H1 (cell line): ENCODE measurements around the gene RASD1. TPM values are rescaled to one million over a fixed set of nuclear protein-coding genes. Genes with fewer than 3 reads are reported as not detected.

Source experiments
- CTCF ChIA-PET: fragments of 300-600 bp; sonication (Branson Sonifier 250); formaldehyde crosslinking; loops from one replicate; lab custom pipeline; 2021; ENCODE audit not compliant: partially characterized antibody; lab: Charles Lee
- POLR2A ChIA-PET: fragments of 300-600 bp; sonication (Branson Sonifier 250); formaldehyde crosslinking; loops from one replicate; lab custom pipeline; 2021; ENCODE audit warnings: inconsistent platforms; ENCODE audit not compliant: partially characterized antibody; lab: Charles Lee
- DNase-seq, 2 experiments: peaks; one replicate each; pipeline versions ENCODE4 v3.0.0 to v3.0.0-alpha.2; 2010 to 2022; ENCODE audit warnings: low spot score in 2 of 2, low read depth in 1 of 2, mixed read lengths in 1 of 2
- FAIRE-seq: peaks from 2 replicates; lab custom pipeline; 2011; peaks lifted over from hg19 to GRCh38; lab: Jason Lieb, UNC
- H2AFZ ChIP-seq: 2 replicates; pipeline ENCODE4 v1.8.1; 2012; ENCODE audit warnings: low read length, inconsistent platforms
- H2AK5ac ChIP-seq: 2 replicates; pipeline ENCODE4 v1.6.1; 2013; ENCODE audit warnings: low read depth, low read length
- H2BK120ac ChIP-seq: replicated peaks from 2 replicates; pipeline ENCODE3; 2013; ENCODE audit warnings: low read depth, low read length, inconsistent platforms
- H2BK12ac ChIP-seq: 2 replicates; pipeline ENCODE4 v1.6.1; 2013; ENCODE audit warnings: low read depth, low read length
- H2BK15ac ChIP-seq: 2 replicates; pipeline ENCODE4 v1.6.1; 2013; ENCODE audit warnings: low read length
- H2BK20ac ChIP-seq: 2 replicates; pipeline ENCODE4 v1.6.1; 2013; ENCODE audit warnings: low read length
- H2BK5ac ChIP-seq: 2 replicates; pipeline ENCODE4 v1.6.1; 2013; ENCODE audit warnings: low read depth, low read length
- H3K14ac ChIP-seq: 2 replicates; pipeline ENCODE4 v1.6.1; 2013; ENCODE audit warnings: inconsistent platforms; ENCODE audit not compliant: insufficient read length
- H3K18ac ChIP-seq: 2 replicates; pipeline ENCODE4 v1.6.1; 2013; ENCODE audit warnings: low read length; ENCODE audit errors: extremely low read depth
- H3K23ac ChIP-seq: 2 replicates; pipeline ENCODE4 v1.6.1; 2013; ENCODE audit warnings: inconsistent platforms; ENCODE audit not compliant: insufficient read length
- H3K23me2 ChIP-seq: 2 replicates; pipeline ENCODE4 v1.6.1; 2013; ENCODE audit warnings: low read depth, low read length
- H3K27ac ChIP-seq: 2 replicates; pipeline ENCODE4 v1.6.1; 2011; ENCODE audit warnings: low read depth, low read length, inconsistent platforms
- H3K27me3 ChIP-seq, 4 experiments: replicated peaks in 1 of 4; 1 replicate in 1 of 4; 2 replicates in 3 of 4; pipeline versions ENCODE4 v1.6.1 to v1.8.1; 2011 to 2013; ENCODE audit warnings: low read length in 3 of 4, mild to moderate bottlenecking in 3 of 4, inconsistent platforms in 2 of 4, mixed read lengths in 2 of 4, moderate library complexity in 1 of 4; ENCODE audit not compliant: control insufficient read depth in 3 of 4, insufficient read depth in 3 of 4; ENCODE audit errors: extremely low read depth in 1 of 4
- H3K36me3 ChIP-seq, 4 experiments: 2 replicates each; pipeline versions ENCODE4 v1.6.1 to v1.8.1; 2011 to 2013; ENCODE audit warnings: mild to moderate bottlenecking in 4 of 4, low read length in 3 of 4, moderate library complexity in 2 of 4, control low read depth in 1 of 4, inconsistent platforms in 1 of 4; ENCODE audit not compliant: insufficient read depth in 4 of 4, control insufficient read depth in 2 of 4
- H3K4ac ChIP-seq: replicated peaks from 2 replicates; pipeline ENCODE3; 2013; ENCODE audit warnings: low read length, low read depth, mixed read lengths, inconsistent platforms; ENCODE audit not compliant: insufficient read length
- H3K4me1 ChIP-seq, 4 experiments: replicated peaks in 1 of 4; 1 replicate in 1 of 4; 2 replicates in 3 of 4; pipeline versions ENCODE4 v1.6.1 to v1.8.1; 2011 to 2013; ENCODE audit warnings: low read length in 3 of 4, inconsistent platforms in 2 of 4, mixed read lengths in 1 of 4; ENCODE audit not compliant: insufficient read depth in 4 of 4, control insufficient read depth in 3 of 4
- H3K4me2 ChIP-seq, 2 experiments: 2 replicates each; pipeline versions ENCODE4 v1.6.1 to v1.8.1; 2011 to 2013; ENCODE audit warnings: low read depth in 2 of 2, low read length in 2 of 2, control low read depth in 1 of 2, inconsistent platforms in 1 of 2, mild to moderate bottlenecking in 1 of 2; ENCODE audit not compliant: insufficient read depth in 1 of 2
- H3K4me3 ChIP-seq, 4 experiments: fragments of 200-600, 300-600 bp in 1 of 4; sonication (generic), shearing (Covaris generic), sonication (Bioruptor Twin) in 1 of 4; 2 replicates each; pipeline versions ENCODE4 v1.5.1 to v1.8.1; 2011 to 2016; ENCODE audit warnings: low read length in 4 of 4, low read depth in 3 of 4, control low read depth in 2 of 4, inconsistent platforms in 2 of 4, mild to moderate bottlenecking in 2 of 4, mixed read lengths in 1 of 4, moderate library complexity in 1 of 4; ENCODE audit not compliant: insufficient read depth in 2 of 4; ENCODE audit errors: extremely low read depth in 1 of 4
- H3K56ac ChIP-seq: replicated peaks from 2 replicates; pipeline ENCODE3; 2013; ENCODE audit warnings: low read depth, mild to moderate bottlenecking, mixed read lengths, low read length, inconsistent platforms; ENCODE audit not compliant: insufficient read length
- H3K79me1 ChIP-seq: 2 replicates; pipeline ENCODE4 v1.6.1; 2013; ENCODE audit warnings: low read depth, low read length, control low read depth
- H3K79me2 ChIP-seq, 2 experiments: 2 replicates each; pipeline versions ENCODE4 v1.6.1 to v1.8.1; 2012 to 2013; ENCODE audit warnings: low read length in 2 of 2, mild to moderate bottlenecking in 2 of 2, inconsistent platforms in 1 of 2; ENCODE audit not compliant: insufficient read depth in 2 of 2, control insufficient read depth in 1 of 2
- H3K9ac ChIP-seq, 4 experiments: replicated peaks in 1 of 4; 1 replicate in 1 of 4; 2 replicates in 3 of 4; pipeline versions ENCODE4 v1.6.1 to v1.8.1; 2011 to 2013; ENCODE audit warnings: low read depth in 3 of 4, low read length in 3 of 4, control low read depth in 2 of 4, mild to moderate bottlenecking in 2 of 4, moderate library complexity in 2 of 4, inconsistent platforms in 1 of 4; ENCODE audit errors: extremely low read depth in 1 of 4
- H3K9me3 ChIP-seq, 2 experiments: 2 replicates each; pipeline versions ENCODE4 v1.6.1 to v1.8.1; 2012 to 2013; ENCODE audit warnings: mild to moderate bottlenecking in 2 of 2, moderate library complexity in 2 of 2, control low read depth in 1 of 2, inconsistent platforms in 1 of 2, low read depth in 1 of 2, low read length in 1 of 2, mixed read lengths in 1 of 2; ENCODE audit not compliant: insufficient read depth in 2 of 2
- H4K20me1 ChIP-seq, 2 experiments: replicated peaks in 1 of 2; 2 replicates each; pipeline versions ENCODE3 to v1.8.1; 2011 to 2013; ENCODE audit warnings: inconsistent platforms in 2 of 2, low read length in 2 of 2, mild to moderate bottlenecking in 1 of 2; ENCODE audit not compliant: insufficient read depth in 2 of 2, control insufficient read depth in 1 of 2
- H4K5ac ChIP-seq: 2 replicates; pipeline ENCODE4 v1.6.1; 2013; ENCODE audit warnings: low read length, low read depth, mixed read lengths, inconsistent platforms; ENCODE audit not compliant: insufficient read length
- H4K8ac ChIP-seq: 2 replicates; pipeline ENCODE4 v1.8.0; 2013; ENCODE audit warnings: mild to moderate bottlenecking, moderate library complexity, low read length, inconsistent platforms; ENCODE audit not compliant: insufficient read depth; ENCODE audit errors: extremely low read depth
- H4K91ac ChIP-seq: replicated peaks from 2 replicates; pipeline ENCODE3; 2013; ENCODE audit warnings: low read length, mixed read lengths, inconsistent platforms; ENCODE audit not compliant: insufficient read length
- EZH2 ChIP-seq: fragments of 200-600 bp; sonication (generic); IDR thresholded peaks from 2 replicates; pipeline ENCODE4 v1.7.1; 2012; ENCODE audit warnings: low read depth, mild to moderate bottlenecking, moderate library complexity, low read length, inconsistent platforms; ENCODE audit not compliant: severe bottlenecking
- HDAC2 ChIP-seq, 2 experiments: fragments of 300-600 bp in 1 of 2; sonication (generic) in 1 of 2; IDR thresholded peaks; 2 replicates each; pipeline ENCODE4 v1.6.1; 2011 to 2012; ENCODE audit warnings: low read depth in 2 of 2, low read length in 2 of 2, mild to moderate bottlenecking in 2 of 2, moderate library complexity in 2 of 2, borderline replicate concordance in 1 of 2, inconsistent platforms in 1 of 2
- HDAC6 ChIP-seq: IDR thresholded peaks from one replicate; pipeline ENCODE4 v1.7.1; 2012; ENCODE audit warnings: low read depth, mild to moderate bottlenecking, inconsistent platforms, low read length, moderate library complexity
- RNF2 ChIP-seq: fragments of 200-900, 300-1000 bp; sonication (generic); IDR thresholded peaks from 2 replicates; pipeline ENCODE4 v1.7.1; 2016; ENCODE audit warnings: borderline replicate concordance, low read depth, mild to moderate bottlenecking, antibody characterized with exemption, low read length; ENCODE audit not compliant: poor library complexity, severe bottlenecking; ENCODE audit errors: missing control alignments
- SIN3A ChIP-seq, 2 experiments: IDR thresholded peaks in 1 of 2; conservative IDR thresholded peaks in 1 of 2; 2 replicates each; pipeline ENCODE4 v1.6.1; 2011 to 2012; ENCODE audit warnings: low read length in 2 of 2, improper control_type of control experiment in 1 of 2, low read depth in 1 of 2, mild to moderate bottlenecking in 1 of 2
- SUZ12 ChIP-seq: fragments of 200-600 bp; sonication (generic); IDR thresholded peaks from 2 replicates; pipeline ENCODE4 v1.6.1; 2012; ENCODE audit warnings: mild to moderate bottlenecking, inconsistent platforms, low read length, moderate library complexity, mixed read lengths
- TAF1 ChIP-seq: IDR thresholded peaks from 2 replicates; pipeline ENCODE4 v1.6.1; 2011; ENCODE audit warnings: mild to moderate bottlenecking, low read depth, low read length
- WGBS, 2 experiments: shearing (Covaris generic) in 1 of 2; methylation state at CpG; one replicate each; pipeline versions ENCODE4 v1.1.6 to v1.1.7; 2013 to 2015; ENCODE audit warnings: low lambda C conversion rate in 2 of 2, mixed read lengths in 2 of 2, inconsistent platforms in 1 of 2, low coverage in 1 of 2, missing lambda C conversion rate in 1 of 2; ENCODE audit not compliant: insufficient replicate concordance in 2 of 2, insufficient coverage in 1 of 2, insufficient read length in 1 of 2; ENCODE audit errors: extremely low coverage in 1 of 2, missing lambda C conversion rate in 1 of 2; 5-methylcytosine and 5-hydroxymethylcytosine counted together
- polyA plus RNA-seq, 7 experiments: library from polyadenylated mRNA; depleted of rRNA in 3 of 7; stranded (reverse) in 5 of 7; unstranded in 2 of 7; fragments of >200 nt in 5 of 7; fragments of 200-250 nt in 2 of 7; gene quantifications; 1 replicate in 5 of 7; 2 replicates in 1 of 7; 4 replicates in 1 of 7; pipeline versions ENCODE4 v1.2.1 to v1.2.3, GENCODE V29; 2011 to 2013; ENCODE audit warnings: missing spikeins in 2 of 7, mixed read lengths in 2 of 7
- total RNA-seq: library from RNA; stranded (reverse); fragmentation: NEBNext Ultra II Directional; extraction: Animal tissue kit (Norgen Biotek cat#: 25700); gene quantifications from 2 replicates; pipeline ENCODE4 v1.2.1, GENCODE V29; 2021
- TF ChIP-seq, protein P1 (sequence below): IDR thresholded peaks from 2 replicates; pipeline ENCODE4 v1.6.1; 2012; ENCODE audit warnings: inconsistent platforms

The RASD1 gene
- total and polyA plus RNA-seq, 2 of the 8 experiments (the other 6 are each of a cell fraction or from before 2014, with no cell fraction given): 2.3 to 2.6 TPM

GRCh38 chr17:17495536-17496188 lies 533 bp downstream of the RASD1 start:
- FAIRE-seq: no peak
- Histone ChIP-seq H4K5ac (no peak overlapping the region), H3K4me3 (peak overlapping the region; percentile 16 to 70 (median 50)), H2AK5ac (peak overlapping the region; percentile 78; the same call in 1 of the 2 replicates), H3K18ac (peak overlapping the region; percentile 88), H2BK5ac (no peak overlapping the region), H2BK15ac (0 out of 2 replicates have a peak overlapping the region, but pooled peaks have one; percentile 95), H4K8ac (peak overlapping the region; percentile 90; the same call in 1 of the 2 replicates), H3K23me2 (peaks cover 23% of the 10 kb centered on the region; the same call in 1 of the 2 replicates), H2BK120ac (peak overlapping the region; percentile 65), H3K27ac (no peak overlapping the region), H4K91ac (peak overlapping the region; percentile 71), H3K27me3 (peaks cover 14 to 26% (median 22%) of the 10 kb centered on the region in 4 experiments; a peak in 6 of 7 replicates), H2AFZ (peak overlapping the region; percentile 48; the same call in 1 of the 2 replicates), H4K20me1 (peaks cover 14 to 19% of the 10 kb centered on the region in 2 experiments), H3K56ac (no peak overlapping the region), H3K79me2 (0 out of 4 replicates have a peak, but pooled peaks cover 0 to under 1% of the 10 kb centered on the region in 2 experiments), H3K23ac (peak overlapping the region; percentile 2), H3K79me1 (peaks cover 2% of the 10 kb centered on the region), H2BK12ac (peak overlapping the region; percentile 87; the same call in 1 of the 2 replicates), H3K4ac (peak overlapping the region; percentile 100), H3K14ac (peak overlapping the region; percentile 58), H3K4me1 (peaks cover 5 to 29% (median 22%) of the 10 kb centered on the region in 4 experiments), H3K9ac (peak overlapping the region in 3 of 4 experiments; percentile 1 to 45 (median 38); a peak in 5 of 7 replicates), H3K9me3 (no peaks in the 10 kb centered on the region), H3K4me2 (peak overlapping the region; percentile 89 to 99), H2BK20ac (0 out of 2 replicates have a peak overlapping the region, but pooled peaks have one; percentile 32), H3K36me3 (peaks cover 3 to 12% (median 8%) of the 10 kb centered on the region in 4 experiments; a peak in 7 of 8 replicates)
- DNase-seq: peak in 1 of 2 experiments; percentile 67
- WGBS, 2 experiments: 4% methylated on average over 45 of the region's 65 CpGs; no CpG with 5 or more reads in 1 of the 2 experiments
- POLR2A ChIA-PET: interaction anchor here (0.7 to 4.7 kb wide), 24 partner anchors 9 to 186 kb away, joined by 3 to 26 read pairs (median 6); partner anchors contain the start of genes MED9 and PEMT
- CTCF ChIA-PET: interaction anchor here (0.8 to 6.4 kb wide), 13 partner anchors 9 to 296 kb away, joined by 3 to 81 read pairs (median 13); no protein-coding TSS in a partner anchor
- TF ChIP-seq TAF1 (no peak), HDAC6 (no peak), HDAC2 (IDR thresholded peaks at IDR 0.05; ENCODE audit: borderline replicate concordance in 1 of 2, low read depth in 2 of 2, low read length in 2 of 2) (0 out of 4 replicates have a peak, but pooled peaks of 1 of the 2 experiments have one; percentile 30), SIN3A (conservative IDR thresholded peaks at IDR 0.05 in 1 of 2, IDR thresholded peaks at IDR 0.05 in 1 of 2; ENCODE audit: low read depth in 1 of 2, low read length in 2 of 2) (no peak), RNF2 (peak; percentile 23), SUZ12 (peak; percentile 79), EZH2 (peak; percentile 83)
- TF ChIP-seq, protein P1, sequence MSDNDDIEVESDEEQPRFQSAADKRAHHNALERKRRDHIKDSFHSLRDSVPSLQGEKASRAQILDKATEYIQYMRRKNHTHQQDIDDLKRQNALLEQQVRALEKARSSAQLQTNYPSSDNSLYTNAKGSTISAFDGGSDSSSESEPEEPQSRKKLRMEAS: peak; percentile 82
